ENCODE measurements around the gene PICK1. TPM values are rescaled to one million over a fixed set of nuclear protein-coding genes. Genes with fewer than 3 reads are reported as not detected.

PICK1 gene
- total RNA-seq, 1 experiment from 2014 or later = 35.7 TPM

GRCh38 chr22:38122616-38123015 lies 65.4 kb downstream of the PICK1 start:
- Histone ChIP-seq H2BK20ac (ENCODE audit: low read depth, low read length, poor library complexity, severe bottlenecking) (no peak overlapping the region), H2BK5ac (ENCODE audit: insufficient read length, low read length) (no peak overlapping the region), H3T11ph (ENCODE audit: low read length) (no peak overlapping the region), H3K79me2 (ENCODE audit: insufficient read depth, low read length) (no peaks in the 10 kb centered on the region), H4K20me1 (ENCODE audit: control insufficient read depth, insufficient read depth, insufficient read length) (no peaks in the 10 kb centered on the region), H3K18ac (ENCODE audit: insufficient read length, low read depth, low read length) (no peak overlapping the region), H2BK120ac (ENCODE audit: low read depth, low read length, poor library complexity, severe bottlenecking) (no peak overlapping the region), H3K23ac (ENCODE audit: insufficient read length, low read depth, low read length) (no peak overlapping the region), H3K9ac (ENCODE audit: extremely low read depth, insufficient read length, low read length) (no peak overlapping the region), H3K79me1 (ENCODE audit: insufficient read depth, low read depth, low read length, poor library complexity, severe bottlenecking) (no peaks in the 10 kb centered on the region), H3K4me1 (ENCODE audit: insufficient read depth, low read length) (no peaks in the 10 kb centered on the region), H2AFZ (ENCODE audit: low read length) (no peak overlapping the region), H2BK15ac (ENCODE audit: low read depth, low read length) (no peak overlapping the region), H3K4me2 (ENCODE audit: insufficient read depth, insufficient read length, low read length) (no peak overlapping the region), H2AK5ac (ENCODE audit: insufficient read length, low read length) (no peak overlapping the region), H3K27ac (ENCODE audit: insufficient read length, low read depth, low read length) (no peak overlapping the region), H3K56ac (ENCODE audit: insufficient read length, low read depth, low read length) (no peak overlapping the region), H3K9me3 (ENCODE audit: control insufficient read depth, low read depth, low read length) (no peaks in the 10 kb centered on the region), H3K27me3 (ENCODE audit: insufficient read depth, low read length) (no peaks in the 10 kb centered on the region), H3K23me2 (ENCODE audit: insufficient read length, low read depth, low read length, poor library complexity, severe bottlenecking) (no peaks in the 10 kb centered on the region), H3K14ac (ENCODE audit: insufficient read depth, low read length) (no peak overlapping the region), H4K91ac (ENCODE audit: insufficient read length, low read depth, low read length) (no peak overlapping the region), H2BK12ac (ENCODE audit: insufficient read length, low read depth, low read length) (no peak overlapping the region), H3K4ac (ENCODE audit: low read depth, low read length) (no peak overlapping the region), H4K5ac (ENCODE audit: insufficient read length, low read depth, low read length) (no peak overlapping the region), H4K8ac (replicated peaks; ENCODE audit: insufficient read length, low read depth, low read length) (no peak overlapping the region)
- Mint-ChIP-seq H3K4me1 (peaks cover 4 to 13% of the 10 kb centered on the region in 2 experiments), H3K4me3 (no peak overlapping the region), H3K27ac (no peak overlapping the region), H3K27me3 (ENCODE audit: low read depth) (peaks cover 1% of the 10 kb centered on the region; the same call in 1 of the 2 replicates), H3K9me3 (no peaks in the 10 kb centered on the region), H3K36me3 (ENCODE audit: insufficient read depth in 1 of 3, low read depth in 3 of 3) (peaks cover 0 to 8% (median 0%) of the 10 kb centered on the region in 3 experiments; a peak in 3 of 7 replicates)
- no peak for DNase-seq
- TF ChIP-seq CTCF (conservative IDR thresholded peaks at IDR 0.05) = no peak
- no CpG with 5 or more reads among the region's 6 CpGs for WGBS (ENCODE audit: extremely low coverage, insufficient read length, low lambda C conversion rate)
